Mesothelial cell of epicardium (in vitro differentiated cells): ENCODE results near the gene TRAPPC10. TPM values are rescaled to one million over a fixed set of nuclear protein-coding genes. Genes with fewer than 3 reads are reported as not detected.

Source experiments
- DNase-seq, 2 experiments: peaks; one replicate each; pipeline ENCODE4 v3.0.0; 2021; ENCODE audit warnings: low spot score in 2 of 2; ENCODE audit not compliant: unreplicated experiment in 2 of 2
- H3K27ac Mint-ChIP-seq: 2 replicates; pipeline ENCODE4 v1.8.0; 2021; ENCODE audit warnings: mixed read lengths
- H3K27me3 Mint-ChIP-seq: 2 replicates; pipeline ENCODE4 v1.8.0; 2021; ENCODE audit warnings: low read depth, mixed read lengths
- H3K36me3 Mint-ChIP-seq: 2 replicates; pipeline ENCODE4 v1.8.0; 2021; ENCODE audit warnings: mixed read lengths
- H3K4me1 Mint-ChIP-seq: 2 replicates; pipeline ENCODE4 v1.8.0; 2021; ENCODE audit warnings: mixed read lengths
- H3K4me3 Mint-ChIP-seq: 2 replicates; pipeline ENCODE4 v1.8.0; 2021; ENCODE audit warnings: mild to moderate bottlenecking, moderate library complexity, mixed read lengths
- H3K9me3 Mint-ChIP-seq: 2 replicates; pipeline ENCODE4 v1.8.0; 2021; ENCODE audit warnings: mixed read lengths
- CTCF ChIP-seq: fragments of 200-600 bp; sonication (generic); IDR thresholded peaks from one replicate; pipeline ENCODE4 v1.5.0; 2021; ENCODE audit warnings: antibody characterized with exemption; ENCODE audit not compliant: unreplicated experiment
- total RNA-seq: library from RNA; stranded (reverse); gene quantifications from 3 replicates; pipeline ENCODE4 v1.2.1, GENCODE V29; 2021

Gene TRAPPC10
- total RNA-seq, 1 donor from 2014 or later = 34.5 TPM

DNA sequence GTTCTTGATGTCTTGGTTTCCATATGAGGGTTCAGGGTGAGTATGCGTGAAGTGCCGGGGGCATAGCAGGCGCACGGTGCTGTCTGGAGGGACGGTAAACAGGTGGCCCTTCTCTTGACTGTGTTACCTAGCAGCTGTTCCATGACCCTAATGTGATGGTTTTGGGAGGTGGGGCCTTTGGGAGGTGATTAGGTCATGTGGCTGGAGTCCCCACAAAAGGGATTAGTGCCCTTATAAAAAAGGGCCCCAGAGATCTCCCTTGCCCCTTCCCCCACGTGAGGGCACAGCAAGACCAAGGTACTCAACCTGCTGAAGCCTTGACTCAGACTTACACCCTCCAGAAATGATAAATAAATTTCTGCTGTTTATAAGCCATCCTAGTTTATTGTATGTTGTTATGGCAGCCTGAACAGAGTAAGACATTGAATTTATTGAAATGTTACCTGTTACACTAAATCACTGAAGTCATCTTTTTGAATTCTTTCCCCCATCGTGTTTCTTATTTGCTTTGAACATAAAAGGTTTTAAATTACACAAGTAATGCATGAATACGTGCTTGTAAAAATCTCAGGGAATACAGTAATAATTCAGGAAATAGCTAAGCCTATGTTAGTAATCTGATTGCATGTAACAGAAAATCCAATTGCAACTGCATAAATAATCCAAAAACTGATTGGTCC lies 15.6 kb downstream of the TRAPPC10 start:
- DNase-seq = no peak
- Mint-ChIP-seq H3K9me3 (peaks cover 5% of the 10 kb centered on the region), H3K27ac (no peak overlapping the region), H3K27me3 (no peaks in the 10 kb centered on the region), H3K4me3 (no peak overlapping the region), H3K36me3 (no peaks in the 10 kb centered on the region), H3K4me1 (peaks cover 16% of the 10 kb centered on the region)
- no peak for TF ChIP-seq CTCF

DNA sequence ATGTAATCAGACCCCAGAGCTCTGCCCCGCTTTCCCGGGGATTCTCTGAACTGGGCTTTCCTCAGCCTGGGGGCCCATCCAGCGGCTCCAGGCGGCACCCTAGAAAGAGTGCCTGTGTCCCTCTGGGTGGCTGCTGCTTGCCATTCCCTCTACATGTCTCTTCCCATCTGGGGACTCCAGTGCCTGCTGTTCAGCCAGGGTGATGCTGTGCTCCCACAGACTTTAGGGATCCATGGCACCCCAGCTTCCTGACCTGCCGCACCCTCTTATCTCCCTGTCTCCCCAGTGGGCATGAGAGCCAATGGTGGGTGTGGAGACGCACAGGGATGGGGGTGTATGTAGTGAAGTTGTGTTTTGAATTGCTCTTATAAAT lies 16.2 kb downstream of the TRAPPC10 start:
- H3K9me3 Mint-ChIP-seq = peaks cover 5% of the 10 kb centered on the region
- no peak overlapping the region for H3K4me3 Mint-ChIP-seq
- peaks cover 16% of the 10 kb centered on the region for H3K4me1 Mint-ChIP-seq
- DNase-seq = no peak
- no peak for TF ChIP-seq CTCF
- H3K27ac Mint-ChIP-seq = no peak overlapping the region
- H3K36me3 Mint-ChIP-seq = peaks cover 3% of the 10 kb centered on the region
- H3K27me3 Mint-ChIP-seq = no peaks in the 10 kb centered on the region

- no peak for TF ChIP-seq CTCF
- no peak for DNase-seq
- Mint-ChIP-seq H3K4me3 (no peak overlapping the region), H3K36me3 (peaks cover 9% of the 10 kb centered on the region), H3K27me3 (no peaks in the 10 kb centered on the region), H3K4me1 (peaks cover 16% of the 10 kb centered on the region), H3K27ac (no peak overlapping the region), H3K9me3 (peaks cover 5% of the 10 kb centered on the region)
Measured at GRCh38 chr21:44029460-44030087, 17.5 kb downstream of the TRAPPC10 start.

DNA sequence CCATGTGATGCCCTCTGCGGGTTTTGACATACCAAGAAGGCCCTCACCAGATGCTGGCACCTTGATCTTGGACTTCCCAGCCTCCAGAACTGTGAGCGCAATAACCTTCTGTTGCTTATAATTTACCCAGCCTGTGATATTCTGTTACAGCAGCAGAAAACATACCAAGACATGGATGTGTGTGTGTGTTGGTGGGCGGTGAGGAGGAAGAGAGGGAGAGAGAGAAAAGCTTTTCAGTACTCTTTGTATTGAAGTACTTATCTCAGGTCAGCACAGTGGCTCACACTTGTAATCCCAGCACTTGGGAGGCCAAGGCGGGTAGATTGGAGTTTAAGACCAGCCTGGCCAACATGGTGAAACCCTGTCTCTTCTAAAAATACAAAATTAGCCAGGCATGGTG lies 23.1 kb downstream of the TRAPPC10 start:
- Mint-ChIP-seq H3K4me1 (no peaks in the 10 kb centered on the region), H3K36me3 (peaks cover 23% of the 10 kb centered on the region)

DNA sequence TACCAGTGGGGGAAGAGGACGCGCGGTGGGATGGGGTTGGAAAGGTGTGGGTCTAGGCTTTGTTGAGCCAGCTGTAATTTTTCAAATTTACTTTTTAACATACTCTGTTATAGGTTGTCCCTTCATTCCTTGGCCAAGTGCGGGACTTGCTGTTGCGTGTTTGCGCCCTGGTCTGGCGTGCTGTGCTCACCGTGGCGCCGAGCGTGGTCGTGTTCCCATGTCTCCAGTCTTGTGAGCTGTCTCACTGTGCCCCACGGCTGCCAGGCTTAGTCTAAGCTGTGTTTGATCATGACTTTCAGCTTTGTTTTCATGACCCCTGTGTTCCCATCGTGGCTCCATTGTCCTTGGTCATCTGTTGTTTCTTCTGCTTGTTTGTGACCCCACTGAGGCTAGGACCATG lies 26.0 kb downstream of the TRAPPC10 start:
- no peak overlapping the region for H3K4me3 Mint-ChIP-seq
- no peaks in the 10 kb centered on the region for H3K9me3 Mint-ChIP-seq
- no peak for DNase-seq
- no peaks in the 10 kb centered on the region for H3K4me1 Mint-ChIP-seq
- H3K36me3 Mint-ChIP-seq = peaks cover 22% of the 10 kb centered on the region
- H3K27me3 Mint-ChIP-seq = no peaks in the 10 kb centered on the region
- no peak overlapping the region for H3K27ac Mint-ChIP-seq
- no peak for TF ChIP-seq CTCF

More for the DNA sequence above, 23.1 kb downstream of the TRAPPC10 start:
- no peak for TF ChIP-seq CTCF
- Mint-ChIP-seq H3K27ac (no peak overlapping the region), H3K4me3 (no peak overlapping the region), H3K27me3 (no peaks in the 10 kb centered on the region), H3K9me3 (no peaks in the 10 kb centered on the region)
- DNase-seq = no peak
